ENCODE results near the gene CSF2.

The CSF2 gene

DNA sequence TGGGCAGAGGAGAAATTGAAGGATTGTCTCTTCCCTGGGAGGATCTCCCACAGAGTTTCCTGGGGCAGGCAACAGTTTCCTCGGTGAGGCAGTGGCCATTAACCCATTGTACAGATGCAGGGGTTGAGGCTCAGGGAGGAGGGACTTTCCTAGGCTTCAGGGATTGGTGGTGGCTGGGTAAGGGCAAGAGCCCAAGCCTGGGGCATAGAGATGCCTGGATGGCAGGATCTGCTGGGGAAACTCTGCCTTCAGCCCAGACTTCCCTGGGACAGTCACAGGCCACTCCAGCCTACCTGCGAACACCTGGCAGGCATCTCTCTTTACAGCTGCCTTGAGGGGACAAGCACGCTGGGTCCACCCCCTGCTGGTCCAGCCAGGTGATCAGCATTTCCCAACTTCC, 3.6 kb upstream of the CSF2 start:
- DNase-seq (ENCODE audit: low read depth) = no peak

DNA sequence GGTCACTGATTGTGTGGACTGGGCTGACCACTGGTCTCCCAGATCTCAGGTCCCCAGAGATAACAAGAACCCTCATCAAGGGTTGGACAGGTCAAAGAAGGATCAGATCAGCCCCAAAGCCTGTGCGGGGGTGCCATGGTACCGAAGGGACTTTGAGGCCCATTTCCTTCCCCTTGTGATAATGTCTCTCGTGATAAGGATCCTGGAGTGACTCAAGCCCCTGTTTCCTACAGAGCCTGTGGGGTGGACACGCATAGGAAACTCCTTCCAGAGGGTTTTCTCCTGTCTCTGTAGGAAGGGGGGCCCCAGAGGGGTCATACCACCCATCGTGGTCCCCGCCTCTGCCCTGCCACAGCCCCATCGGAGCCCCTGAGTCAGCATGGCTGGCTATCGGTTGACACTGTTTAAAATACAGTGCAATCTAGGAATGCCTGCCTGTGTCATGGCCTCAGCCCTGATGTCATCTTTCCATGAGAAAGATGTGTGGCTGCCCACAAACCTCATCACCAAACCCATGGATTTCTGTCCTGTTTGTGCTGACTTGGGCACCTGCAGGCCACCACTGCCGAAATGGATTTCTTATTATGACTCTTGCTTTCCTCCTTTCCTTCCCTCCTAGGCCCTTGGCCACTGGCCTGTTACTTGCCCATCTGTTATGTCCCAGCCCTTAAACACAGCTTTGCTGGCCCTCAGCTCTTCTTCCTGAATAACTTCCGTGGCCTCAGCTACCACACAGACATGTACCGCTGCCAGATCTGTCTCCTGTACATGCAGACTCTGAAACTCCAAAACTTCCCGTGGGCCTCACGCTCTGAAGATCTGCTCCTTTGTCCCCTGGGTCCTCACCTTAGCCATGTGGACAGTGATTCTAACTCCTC, 2.9 kb upstream of the CSF2 start:
- no peak for DNase-seq (ENCODE audit: low read depth)

DNA sequence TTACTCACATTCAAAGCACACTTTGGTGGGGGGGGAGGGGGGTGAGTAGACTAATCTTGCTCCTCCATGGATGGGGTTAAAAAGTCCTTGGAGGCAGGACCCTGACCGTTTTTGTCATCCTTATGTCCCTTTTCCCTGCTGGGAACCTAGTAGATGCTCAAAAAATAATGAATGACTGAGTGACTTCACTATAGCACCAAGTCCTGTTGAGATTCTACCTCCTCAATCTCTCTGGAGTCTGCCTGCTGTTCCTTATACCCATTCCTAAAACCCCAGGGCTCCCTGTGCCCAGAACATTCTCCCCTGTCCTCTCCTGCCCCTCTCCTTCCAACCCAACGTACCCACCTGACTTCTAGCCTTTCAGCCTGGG, 2.3 kb upstream of the CSF2 start:
- DNase-seq (ENCODE audit: low read depth) = no peak

DNA sequence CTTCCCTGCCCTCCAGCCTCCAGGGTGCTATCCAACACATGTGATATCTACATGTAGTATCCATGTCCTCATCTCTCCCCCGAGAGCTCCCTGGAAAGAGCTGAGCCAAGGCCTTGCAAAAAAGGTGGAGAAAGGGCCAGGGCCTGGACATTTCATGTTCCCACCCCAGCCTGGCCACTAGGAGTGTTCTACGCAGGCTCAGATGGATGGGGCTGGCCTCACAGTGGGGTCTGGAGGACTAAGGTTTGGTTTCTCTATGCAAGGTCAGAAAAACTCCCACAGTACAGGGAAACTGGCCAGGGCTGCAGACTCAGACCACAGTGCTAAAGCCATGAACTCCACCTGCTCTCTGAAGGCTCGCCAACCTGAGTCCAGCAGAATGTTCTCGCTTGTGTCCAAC, 1.5 kb upstream of the CSF2 start:
- DNase-seq (ENCODE audit: low read depth) = no peak

DNA sequence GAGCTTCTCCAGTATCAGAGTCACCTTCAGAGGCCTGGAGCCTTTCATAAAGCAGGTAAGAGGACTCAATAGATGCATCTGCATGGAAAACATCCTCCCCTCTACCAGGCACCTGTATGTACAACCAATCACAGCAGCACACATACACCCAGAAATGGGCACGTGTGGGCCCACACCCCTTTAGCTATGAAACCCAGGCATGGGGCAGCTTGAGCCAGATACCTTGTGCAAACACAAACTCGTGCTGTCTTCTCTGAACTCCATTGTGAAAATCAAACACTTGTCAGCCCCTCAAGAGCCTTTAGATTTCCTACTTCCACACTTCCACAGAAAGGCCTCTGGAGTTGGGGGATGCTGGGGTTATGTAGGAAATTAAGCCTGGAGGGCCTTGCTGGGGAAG, 1.1 kb upstream of the CSF2 start:
- DNase-seq (ENCODE audit: low read depth) = no peak

DNA sequence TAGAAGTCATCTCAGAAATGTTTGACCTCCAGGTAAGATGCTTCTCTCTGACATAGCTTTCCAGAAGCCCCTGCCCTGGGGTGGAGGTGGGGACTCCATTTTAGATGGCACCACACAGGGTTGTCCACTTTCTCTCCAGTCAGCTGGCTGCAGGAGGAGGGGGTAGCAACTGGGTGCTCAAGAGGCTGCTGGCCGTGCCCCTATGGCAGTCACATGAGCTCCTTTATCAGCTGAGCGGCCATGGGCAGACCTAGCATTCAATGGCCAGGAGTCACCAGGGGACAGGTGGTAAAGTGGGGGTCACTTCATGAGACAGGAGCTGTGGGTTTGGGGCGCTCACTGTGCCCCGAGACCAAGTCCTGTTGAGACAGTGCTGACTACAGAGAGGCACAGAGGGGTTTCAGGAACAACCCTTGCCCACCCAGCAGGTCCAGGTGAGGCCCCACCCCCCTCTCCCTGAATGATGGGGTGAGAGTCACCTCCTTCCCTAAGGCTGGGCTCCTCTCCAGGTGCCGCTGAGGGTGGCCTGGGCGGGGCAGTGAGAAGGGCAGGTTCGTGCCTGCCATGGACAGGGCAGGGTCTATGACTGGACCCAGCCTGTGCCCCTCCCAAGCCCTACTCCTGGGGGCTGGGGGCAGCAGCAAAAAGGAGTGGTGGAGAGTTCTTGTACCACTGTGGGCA, 642 bp downstream of the CSF2 start:
- DNase-seq (ENCODE audit: low read depth) = no peak

DNA sequence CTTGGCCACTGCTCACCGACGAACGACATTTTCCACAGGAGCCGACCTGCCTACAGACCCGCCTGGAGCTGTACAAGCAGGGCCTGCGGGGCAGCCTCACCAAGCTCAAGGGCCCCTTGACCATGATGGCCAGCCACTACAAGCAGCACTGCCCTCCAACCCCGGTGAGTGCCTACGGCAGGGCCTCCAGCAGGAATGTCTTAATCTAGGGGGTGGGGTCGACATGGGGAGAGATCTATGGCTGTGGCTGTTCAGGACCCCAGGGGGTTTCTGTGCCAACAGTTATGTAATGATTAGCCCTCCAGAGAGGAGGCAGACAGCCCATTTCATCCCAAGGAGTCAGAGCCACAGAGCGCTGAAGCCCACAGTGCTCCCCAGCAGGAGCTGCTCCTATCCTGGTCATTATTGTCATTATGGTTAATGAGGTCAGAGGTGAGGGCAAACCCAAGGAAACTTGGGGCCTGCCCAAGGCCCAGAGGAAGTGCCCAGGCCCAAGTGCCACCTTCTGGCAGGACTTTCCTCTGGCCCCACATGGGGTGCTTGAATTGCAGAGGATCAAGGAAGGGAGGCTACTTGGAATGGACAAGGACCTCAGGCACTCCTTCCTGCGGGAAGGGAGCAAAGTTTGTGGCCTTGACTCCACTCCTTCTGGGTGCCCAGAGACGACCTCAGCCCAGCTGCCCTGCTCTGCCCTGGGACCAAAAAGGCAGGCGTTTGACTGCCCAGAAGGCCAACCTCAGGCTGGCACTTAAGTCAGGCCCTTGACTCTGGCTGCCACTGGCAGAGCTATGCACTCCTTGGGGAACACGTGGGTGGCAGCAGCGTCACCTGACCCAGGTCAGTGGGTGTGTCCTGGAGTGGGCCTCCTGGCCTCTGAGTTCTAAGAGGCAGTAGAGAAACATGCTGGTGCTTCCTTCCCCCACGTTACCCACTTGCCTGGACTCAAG, 1.5 kb downstream of the CSF2 start:
- DNase-seq (ENCODE audit: low read depth) = no peak

DNA sequence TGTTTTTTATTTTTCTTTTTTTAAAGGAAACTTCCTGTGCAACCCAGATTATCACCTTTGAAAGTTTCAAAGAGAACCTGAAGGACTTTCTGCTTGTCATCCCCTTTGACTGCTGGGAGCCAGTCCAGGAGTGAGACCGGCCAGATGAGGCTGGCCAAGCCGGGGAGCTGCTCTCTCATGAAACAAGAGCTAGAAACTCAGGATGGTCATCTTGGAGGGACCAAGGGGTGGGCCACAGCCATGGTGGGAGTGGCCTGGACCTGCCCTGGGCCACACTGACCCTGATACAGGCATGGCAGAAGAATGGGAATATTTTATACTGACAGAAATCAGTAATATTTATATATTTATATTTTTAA, 2.1 kb downstream of the CSF2 start:
- DNase-seq (ENCODE audit: low read depth) = no peak

DNA sequence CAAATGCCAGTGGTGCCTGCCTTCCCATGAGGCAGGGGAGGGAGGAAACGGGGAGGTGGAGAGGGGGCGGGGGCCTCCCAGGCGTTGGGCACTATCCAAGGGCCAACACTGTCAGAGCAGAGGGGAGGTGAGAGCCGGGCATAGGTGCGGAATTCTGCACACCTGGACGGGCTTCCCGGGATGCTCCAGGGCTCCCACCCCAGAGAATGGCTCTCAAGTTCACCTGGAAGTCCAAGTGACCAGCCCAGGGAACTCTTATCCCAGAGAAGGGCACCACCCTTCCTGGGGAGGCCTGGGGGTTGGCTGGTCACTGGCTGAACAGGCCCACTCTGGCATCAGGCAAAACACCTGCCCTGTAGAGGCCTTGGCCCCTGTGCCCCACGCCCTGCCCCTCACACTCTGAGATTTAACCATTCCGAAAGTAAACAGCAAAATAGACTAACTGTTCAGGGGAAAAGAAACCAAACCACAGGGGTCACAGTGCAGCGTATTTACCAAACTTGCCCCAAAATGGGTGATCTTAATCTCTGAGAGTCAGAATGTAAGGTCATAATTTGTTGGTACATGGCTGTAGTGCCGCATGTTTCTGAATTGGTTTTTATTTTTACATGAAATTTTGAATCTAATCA, 2.7 kb downstream of the CSF2 start:
- no peak for DNase-seq (ENCODE audit: low read depth)

DNA sequence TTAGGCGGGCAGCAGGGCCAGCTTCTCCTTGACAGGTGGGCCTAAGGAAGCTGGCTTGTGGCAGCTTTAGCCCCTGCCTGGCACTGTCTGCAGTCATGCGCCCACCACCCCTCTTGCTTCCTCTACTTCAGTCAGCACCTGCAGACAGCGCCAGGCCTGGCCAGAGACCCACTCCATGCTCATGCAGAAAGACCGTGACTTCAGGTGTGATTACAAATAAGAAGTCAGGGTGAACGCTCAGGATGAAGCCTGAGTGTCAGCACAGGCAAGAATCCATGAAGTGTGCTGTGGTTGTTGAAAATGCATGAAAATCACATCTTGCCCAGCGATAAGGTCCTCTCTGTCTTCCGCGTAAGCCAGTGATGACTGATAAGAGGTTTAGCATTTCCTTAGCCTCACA, 3.4 kb downstream of the CSF2 start:
- DNase-seq (ENCODE audit: low read depth) = no peak

DNA sequence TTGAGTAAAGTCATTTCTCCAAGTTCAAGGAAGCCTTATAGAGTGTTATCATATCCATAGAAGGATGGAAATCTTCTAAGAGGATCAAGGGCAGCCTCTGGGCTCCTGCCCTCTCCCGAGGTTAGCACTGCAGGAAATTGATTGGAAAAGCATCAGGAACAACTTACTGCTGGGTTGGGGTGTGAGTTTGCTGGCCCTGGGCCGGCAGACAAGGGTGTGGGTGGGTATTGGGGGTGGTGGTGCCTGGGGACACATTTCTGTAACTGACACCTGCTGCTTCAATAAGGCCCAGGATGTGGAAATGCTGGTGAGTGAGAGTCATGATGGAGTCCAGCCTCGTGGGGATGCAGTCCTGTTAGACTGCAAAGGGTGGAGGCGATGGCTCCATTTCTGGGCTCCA, 5.5 kb downstream of the CSF2 start:
- no peak for DNase-seq (ENCODE audit: low read depth)

DNA sequence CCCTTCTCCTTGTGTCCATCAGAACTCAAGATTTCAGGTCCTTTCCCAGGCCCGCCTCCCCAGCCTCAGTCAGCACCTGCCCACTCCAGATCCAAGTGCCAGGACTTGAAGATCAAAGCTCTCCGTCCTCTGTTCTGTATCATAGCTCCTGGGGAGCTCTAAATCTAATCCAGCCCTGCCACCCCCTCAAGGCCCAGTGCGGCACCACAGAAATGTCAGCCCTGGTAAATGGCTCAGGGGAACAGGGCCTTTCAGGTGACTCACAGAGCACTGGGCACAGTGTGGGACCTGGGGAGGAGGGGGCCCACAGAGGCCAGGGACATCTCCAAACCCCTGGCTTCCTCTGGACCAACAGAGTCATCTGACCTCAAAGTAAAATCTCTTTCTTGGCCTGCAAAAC, 6.0 kb downstream of the CSF2 start:
- no peak for DNase-seq (ENCODE audit: low read depth)

DNA sequence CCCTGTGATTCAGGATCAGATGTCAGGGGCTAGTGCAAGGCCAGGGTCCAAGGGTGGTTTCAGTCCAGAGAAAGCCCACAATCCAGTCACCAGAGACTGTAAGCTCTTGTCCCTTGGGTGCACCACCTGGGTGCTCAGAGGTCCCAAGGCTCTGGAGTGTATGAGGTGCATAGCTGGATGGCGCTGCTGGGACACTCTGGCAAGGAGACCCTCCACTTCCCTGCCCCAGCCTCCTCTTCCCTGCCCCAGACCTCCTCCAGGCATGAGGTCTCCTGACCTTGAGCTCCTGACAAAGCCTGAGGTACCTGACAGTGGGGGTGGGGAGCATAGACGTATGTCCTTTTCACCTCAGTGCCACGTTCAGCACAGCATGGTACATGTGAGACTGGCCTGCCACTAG, 7.0 kb downstream of the CSF2 start:
- no peak for DNase-seq (ENCODE audit: low read depth)

DNA sequence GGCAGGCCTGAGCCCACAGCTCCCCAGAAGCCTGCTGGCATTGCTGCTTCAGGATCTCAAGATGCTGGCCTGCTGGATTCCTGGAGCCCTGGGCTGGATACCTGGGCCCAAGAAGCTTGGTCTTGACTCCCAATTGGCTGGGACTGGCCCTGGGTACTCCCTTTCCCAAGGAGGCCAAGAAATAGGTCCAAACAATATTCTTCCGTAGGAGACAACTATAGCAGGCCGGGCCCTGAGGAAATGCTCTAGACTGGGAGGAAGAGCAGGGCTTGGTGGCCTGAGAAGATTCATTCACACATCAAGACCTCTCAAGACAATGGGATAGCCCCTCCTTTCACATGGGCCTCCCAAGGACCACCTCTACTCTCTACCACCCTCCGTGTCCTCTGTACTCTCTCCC, 7.9 kb downstream of the CSF2 start:
- no peak for DNase-seq (ENCODE audit: low read depth)

DNA sequence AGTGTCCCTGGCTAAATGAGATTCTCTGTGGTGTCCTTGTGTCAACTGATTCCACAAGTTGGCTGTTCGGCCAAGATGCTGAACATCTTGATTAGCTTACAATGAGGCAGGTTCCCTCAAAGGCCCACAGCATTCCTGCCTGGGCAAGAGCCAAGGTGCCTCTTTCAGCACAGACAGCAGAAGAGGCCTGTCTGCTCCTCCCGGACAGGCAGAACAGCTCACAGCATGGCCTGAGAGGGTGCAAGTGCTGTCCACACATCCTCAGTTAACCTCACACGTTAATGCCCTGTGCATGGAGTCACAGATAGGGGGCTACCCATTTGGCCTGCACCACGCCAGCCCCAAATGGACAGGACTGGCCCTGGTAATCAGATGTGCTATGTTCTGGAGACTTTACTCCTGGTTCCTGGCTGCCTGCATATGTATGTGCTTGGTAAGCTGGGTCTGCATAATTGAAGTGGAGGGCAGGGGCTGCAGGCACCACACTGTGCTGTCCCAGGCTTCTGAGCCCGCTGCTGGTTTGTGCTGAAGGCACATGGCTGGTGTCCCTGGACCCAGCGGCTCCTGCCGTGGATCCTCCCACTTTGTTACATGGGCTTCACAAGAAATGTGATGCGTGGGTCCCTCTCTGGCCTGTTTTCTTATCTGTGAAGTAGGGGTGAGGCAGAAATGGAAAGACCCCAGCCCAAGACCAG, 8.9 kb downstream of the CSF2 start:
- DNase-seq (ENCODE audit: low read depth) = no peak

DNA sequence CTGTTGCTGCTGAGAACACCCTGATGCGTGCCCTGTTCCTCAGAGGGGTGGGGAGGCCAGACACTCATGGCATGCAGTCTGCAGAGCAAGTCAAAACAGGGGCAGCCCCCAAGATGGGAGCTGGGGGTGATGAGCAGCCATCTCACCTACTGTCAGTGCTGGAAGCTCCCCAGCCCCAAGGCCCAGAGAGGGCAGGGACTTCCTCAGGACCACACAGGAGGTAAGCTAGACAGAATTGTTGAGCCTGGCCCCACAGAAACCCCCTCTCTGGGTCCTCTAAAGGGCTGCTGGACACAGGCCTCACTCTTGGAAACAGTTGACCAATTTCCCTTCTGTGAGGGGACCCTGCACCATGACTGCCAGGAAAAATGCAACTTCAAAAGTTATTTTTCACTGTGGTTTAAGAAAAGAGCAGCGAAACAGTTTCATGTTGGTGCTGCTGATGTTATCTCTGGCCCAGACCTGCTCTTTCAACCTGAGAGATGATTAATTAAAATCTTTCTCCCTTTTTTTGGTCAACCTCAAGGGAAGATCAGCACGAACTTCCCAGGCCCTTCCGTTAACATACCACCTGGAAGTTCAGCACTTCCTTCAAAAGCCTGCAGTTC, 9.6 kb downstream of the CSF2 start:
- DNase-seq (ENCODE audit: low read depth) = no peak

DNA sequence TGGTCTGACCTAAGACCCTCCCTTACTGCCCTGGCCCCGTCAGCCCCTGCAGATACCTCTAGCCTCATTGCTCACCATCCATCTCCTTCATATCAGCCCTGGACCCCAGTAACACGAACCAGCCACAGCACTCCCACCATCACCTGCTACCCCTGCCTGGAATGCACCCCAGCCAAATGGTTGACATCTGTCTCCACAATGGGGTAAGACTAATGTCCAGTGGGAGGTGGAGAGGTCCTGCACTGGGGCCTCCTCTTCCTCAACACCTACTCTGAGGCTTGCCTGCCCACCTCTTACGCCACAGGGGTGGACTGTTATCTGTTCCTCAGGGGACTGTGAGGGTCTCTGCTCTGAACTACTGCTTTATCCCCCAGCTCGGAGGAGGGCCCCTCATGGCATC, 12.1 kb downstream of the CSF2 start:
- DNase-seq (ENCODE audit: low read depth) = no peak

DNA sequence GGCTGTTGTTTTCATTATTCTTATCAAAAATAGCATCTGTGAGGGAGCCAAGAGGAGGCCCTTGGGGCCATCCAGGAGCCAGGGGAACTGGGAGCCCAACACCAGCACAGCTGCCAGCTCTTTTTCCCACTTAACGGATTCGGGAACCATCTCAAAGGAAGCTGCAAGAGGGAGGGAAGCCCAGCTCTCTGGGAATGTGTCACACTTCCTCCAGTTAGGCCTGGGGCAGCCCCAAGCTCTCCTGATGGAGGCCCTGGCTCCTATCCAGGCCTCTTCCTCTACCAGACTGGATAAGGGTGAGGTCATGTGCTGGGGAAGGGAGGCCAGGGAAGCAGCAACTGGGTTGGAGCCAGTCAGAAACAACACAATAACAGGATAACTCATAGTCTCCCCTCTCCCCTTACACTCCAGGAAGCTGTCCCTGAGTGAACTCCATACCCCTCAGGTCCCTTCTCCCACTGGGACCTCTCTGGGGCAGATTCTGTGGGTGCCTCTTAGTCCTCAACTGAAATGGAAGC, 12.7 kb downstream of the CSF2 start:
- no peak for DNase-seq (ENCODE audit: low read depth)

DNA sequence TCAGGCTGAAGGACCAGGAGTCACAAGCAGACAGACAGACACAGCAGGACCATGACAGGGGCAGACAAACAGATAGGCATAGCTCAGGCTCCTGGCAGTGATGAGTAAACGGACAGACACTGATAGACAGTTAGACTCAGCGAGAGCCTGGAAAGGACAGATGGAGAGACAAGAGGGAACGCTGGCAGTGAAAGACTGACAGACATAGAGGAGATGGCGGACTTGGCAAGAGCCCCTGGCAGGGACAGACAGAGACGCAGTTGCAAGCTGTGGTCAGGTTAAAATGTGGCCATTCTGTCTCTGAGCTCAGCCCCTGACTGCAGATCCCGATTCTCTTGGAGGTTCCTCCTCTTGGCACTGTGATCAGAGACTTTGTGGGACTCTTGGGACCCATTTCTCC, 13.6 kb downstream of the CSF2 start:
- DNase-seq (ENCODE audit: low read depth) = no peak

DNA sequence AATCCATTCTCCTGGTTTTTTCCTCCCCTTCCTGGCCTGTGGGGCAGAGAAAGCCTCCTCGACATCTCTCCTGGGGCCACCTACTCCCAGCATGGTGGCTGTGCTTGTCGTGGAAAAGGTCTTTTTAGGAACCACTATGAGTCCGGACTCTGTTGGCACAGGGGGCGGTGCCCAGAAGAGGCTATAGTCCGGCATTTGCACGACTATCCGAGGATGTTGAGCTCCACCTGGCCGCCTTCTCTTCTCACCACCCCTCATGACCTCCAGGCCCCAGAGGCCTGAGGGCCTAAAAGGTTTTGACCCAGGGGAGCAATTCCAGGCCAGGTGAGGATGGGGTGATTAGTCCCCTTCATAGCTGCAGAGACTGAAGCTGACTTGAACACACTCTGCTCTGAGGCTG, 14.1 kb downstream of the CSF2 start:
- no peak for DNase-seq (ENCODE audit: low read depth)

DNA sequence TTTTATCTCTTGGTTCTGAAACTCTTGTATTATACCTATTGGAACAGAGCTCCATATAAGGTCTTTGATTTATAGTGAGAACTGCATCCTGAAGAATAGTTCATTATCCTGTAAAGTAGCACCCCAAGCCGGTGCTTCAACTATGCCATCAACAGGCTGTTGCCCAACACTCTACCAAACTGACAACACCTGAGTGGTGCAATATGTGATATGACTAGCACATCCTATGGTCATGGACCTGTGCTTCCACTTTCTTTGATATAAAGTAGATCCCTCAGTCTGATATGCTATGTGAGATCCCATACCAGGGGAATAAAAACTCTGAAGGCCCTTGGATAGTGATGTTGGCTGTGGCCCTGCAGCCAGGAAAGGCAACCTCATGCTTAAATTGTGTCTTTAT, 15.8 kb downstream of the CSF2 start:
- no peak for DNase-seq (ENCODE audit: low read depth)

Data from stimulated activated CD8-positive, alpha-beta memory T cell treated with anti-CD3 and anti-CD28 coated beads, Interleukin-15, amount 100 ng/mL, for 1 hour (primary cell).